LoVo (cell line): ENCODE data around the gene SLIT3.

Experiments
- DNase-seq: peaks from one replicate; pipeline ENCODE4 v3.0.0-alpha.2; 2016; ENCODE audit warnings: low spot score

SLIT3 gene

DNA sequence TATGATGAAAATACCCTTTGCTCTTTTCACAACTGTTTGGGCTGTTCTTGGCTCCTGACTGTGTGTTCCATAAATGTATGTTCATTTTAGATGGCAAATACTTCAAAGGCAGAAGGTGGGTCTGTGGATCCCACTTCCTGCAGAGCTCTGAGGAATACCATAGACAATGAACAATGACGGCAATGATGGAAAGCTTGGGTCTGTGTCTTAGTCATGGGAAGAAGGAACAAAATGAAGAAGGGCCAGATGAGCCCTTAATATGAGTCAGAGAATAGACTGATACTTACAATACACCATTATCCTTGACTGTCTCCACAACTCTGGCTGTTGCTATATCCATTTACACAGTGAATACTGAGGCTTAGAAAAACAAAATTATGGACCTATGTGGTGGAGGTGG lies 126.0 kb downstream of the SLIT3 start:
- DNase-seq: no peak

DNA sequence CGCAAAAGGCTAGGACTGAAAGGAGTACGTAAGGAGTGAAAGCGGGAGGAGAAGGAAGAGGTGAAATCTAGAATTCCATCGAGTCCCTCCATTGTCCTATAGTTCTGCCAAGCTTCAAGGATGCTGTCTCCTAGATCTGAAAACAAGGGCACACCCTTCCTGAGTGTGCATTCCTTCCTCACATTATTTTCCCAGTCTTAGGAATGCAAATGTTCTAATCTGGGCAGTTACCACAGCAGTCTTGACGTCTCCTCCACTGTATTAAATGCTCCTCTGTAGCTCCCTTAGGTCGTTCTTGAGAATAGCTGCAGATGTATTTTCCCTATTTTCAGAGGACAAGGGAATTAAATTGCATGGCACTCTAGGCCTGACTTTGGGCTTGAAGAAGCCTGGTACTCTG lies 127.6 kb downstream of the SLIT3 start:
- no peak for DNase-seq

DNA sequence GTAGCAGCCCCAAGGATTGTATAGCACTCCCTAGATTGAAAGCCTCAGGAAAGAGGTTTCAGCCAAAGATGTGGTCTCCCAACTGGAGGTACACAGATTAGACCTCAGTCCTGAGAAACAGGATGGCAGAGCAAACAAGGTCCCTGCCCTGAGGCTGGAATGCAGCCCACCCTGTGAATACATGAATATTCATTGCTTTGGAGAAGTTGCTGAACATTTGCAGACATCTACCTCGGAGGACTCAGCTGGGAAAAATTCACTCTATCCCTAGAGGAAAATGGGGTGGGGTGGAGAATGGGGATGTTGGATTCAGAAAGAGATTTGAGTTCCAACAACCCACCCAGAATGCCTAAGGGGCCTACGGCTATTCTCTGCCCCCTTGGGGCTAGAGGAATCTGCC lies 129.4 kb downstream of the SLIT3 start:
- no peak for DNase-seq

DNA sequence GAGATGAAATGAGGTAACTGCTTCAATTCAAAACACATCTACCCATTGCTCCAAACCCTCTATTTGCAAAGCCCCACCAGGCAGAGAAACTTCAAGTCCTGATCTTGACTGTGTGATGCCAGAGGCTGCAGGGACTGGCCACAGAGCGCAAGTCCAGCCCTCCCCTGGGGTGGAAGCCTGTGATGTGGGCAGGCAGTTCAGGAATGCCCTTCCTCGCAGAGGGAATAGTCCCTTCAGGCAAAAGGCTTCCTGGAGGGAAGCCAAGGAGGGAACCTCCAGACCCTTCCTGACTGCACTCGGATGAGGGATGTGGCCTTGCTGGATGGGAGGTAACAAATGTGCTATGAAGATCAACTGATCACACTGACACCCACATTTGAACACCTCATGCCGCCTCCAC lies 131.2 kb downstream of the SLIT3 start:
- DNase-seq: no peak

DNA sequence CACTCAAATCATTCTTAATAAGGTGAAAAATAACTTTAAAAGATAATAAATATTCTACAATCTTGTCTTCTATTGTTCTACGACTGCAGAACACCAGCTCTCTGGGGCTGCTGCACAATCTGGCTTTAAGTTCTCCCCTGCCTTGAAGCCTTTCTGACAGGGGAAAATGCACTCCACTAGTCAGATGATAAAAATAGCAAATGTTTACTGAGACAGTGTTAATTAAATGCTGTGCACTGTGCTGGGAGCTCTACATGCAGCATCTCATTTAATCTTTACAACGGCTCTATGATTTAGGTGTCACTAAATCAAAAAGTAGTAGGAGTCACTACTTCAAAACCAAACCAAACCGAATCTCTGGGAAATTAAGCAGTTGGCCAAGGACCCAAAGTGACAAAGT lies 132.7 kb downstream of the SLIT3 start:
- no peak for DNase-seq

DNA sequence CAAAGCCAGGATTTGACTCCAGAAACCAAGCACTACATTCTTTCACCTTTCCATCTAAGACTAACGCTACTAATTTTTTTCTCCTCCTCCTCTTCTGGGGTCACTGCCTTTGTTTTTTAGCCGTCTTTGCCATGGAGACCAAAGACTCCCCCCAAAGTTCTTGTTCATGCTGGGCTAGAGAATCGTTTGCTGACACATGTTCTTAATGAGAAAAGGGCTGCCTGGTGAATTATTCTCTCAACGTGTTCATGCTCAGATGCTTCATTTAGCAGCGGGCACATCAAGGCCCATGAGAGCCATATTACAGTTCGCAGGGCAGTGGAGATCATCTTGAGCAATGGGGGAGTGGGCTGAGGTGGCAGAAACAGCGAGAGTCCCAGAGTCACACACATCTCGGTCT lies 134.9 kb downstream of the SLIT3 start:
- no peak for DNase-seq

DNA sequence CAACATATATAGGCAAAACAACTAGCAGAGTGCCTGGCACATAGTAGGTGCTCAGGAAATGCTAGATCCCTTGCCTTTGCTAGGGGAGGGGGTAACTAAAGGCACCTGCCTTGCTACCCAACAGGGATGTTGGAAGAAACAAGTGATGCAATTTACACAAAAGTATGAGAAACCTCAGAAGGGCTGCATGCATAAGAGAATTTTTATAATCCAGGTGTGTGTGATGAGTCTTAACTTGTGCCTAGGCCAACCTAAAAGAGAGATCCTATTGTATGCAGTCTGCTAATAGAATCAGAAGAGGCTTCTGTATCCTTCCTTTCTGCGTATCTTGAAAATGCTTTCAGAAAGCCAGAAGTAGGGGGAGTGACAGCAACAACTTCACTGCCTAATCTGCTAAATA lies 135.9 kb downstream of the SLIT3 start:
- no peak for DNase-seq

DNA sequence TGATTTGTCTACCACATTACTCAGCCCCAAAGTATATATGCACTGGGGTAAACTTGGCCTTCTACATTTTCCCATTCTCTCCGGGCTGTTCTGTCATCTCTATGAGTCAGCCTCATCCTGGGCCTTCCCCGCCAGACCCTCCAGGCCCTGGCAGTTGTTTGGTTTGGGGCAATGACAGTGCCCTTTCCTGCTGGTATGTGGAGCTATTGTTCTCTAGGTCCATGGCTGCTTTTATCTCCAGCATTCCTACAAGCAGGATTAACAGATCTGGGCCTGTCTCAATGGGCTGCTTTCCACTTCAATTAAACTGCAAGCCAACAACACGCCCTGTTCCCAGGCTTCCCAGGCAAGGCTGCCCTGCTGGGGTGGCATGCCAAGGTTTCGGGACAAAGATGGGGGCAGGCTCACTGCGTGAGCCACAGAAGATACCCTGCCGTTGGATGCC lies 136.4 kb downstream of the SLIT3 start:
- no peak for DNase-seq

DNA sequence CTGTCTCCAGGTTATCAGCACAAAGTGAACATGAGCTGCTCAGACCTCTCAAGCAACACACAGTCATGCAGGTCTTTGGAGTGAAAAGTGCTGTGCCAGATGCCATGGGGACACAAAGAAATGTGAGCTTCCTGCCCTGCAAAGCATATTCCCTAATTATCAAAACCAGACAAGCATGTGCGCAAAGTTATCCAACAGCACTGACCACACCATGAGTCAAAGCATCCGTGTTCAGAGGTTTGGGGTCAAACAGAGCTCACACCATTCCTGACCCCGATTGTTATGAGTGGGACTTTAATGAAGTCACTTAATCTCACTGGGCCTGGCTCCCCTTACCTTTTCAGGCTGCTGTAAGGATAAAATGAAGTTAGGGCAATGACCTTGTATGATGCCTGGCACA lies 138.5 kb downstream of the SLIT3 start:
- DNase-seq: no peak

DNA sequence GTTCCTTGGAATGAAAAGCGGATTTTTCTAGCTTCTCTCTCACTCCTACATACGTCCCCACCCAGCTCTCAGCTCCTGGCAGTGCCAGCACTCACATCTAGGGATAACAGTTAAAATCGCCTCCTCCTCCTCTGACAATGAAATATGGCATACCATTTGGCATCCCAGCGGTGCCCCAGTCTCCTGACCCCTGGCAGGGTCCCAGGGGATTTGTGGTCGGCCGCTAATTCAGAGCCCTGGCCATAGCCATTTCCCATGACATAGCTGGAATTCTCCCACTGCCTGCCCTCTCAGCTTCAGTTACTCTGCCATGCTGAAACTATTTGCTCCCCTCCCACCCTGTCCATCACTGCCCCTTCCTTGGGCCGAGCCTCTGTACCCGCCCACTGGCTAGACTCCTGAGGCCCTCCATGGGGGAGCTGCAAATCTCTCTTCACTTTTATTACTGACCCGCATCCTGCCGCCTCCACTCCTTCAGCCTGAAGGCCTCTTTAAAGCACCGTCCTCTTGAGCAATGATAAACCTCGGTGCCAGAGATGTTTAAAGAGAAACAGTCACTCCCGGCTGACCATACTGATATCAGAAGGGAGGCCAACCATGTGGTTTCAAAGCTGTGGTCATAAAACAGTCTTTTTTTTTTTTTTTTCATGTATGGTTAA lies 139.8 kb downstream of the SLIT3 start:
- DNase-seq: peak; percentile 45

DNA sequence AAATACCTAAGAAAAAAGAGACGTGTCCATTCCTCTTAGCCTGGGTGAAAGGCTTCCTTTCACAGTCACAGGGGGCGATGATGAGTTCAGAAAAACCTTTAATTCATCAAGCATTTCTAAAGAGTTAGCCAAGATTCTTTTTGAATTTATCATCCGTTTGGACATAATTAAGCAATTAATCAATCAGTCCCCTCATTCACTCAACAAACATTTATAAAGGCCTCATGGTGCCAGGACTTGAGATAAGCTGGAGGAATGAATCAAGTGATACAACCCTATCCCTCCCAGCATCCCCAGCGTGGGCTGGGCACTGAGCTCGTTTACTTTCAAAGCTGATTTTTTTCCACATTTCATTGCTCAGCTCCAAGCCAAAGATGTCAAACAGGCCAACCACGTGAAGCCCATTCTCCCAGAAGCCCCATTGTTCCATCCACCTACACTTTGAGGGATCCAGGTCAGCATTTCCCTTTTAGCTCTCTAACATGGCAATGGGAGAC lies 140.5 kb downstream of the SLIT3 start:
- DNase-seq: no peak

DNA sequence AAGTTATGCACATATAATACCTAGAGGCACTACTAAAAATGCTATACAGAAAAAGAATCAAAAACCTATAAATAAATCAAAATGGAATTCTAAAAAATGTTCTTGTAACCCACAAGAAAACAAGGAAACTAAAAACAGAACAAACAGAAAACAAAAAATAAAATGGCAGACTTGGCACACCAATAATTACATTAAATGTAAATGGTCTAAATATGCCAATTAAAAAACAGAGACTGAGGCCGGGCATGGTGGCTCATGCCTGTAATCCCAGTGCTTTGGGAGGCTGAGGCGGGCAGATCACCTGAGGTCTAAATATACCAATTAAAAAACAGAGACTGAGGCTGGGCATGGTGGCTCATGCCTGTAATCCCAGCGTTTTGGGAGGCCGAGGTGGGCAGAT lies 142.2 kb downstream of the SLIT3 start:
- DNase-seq: no peak

DNA sequence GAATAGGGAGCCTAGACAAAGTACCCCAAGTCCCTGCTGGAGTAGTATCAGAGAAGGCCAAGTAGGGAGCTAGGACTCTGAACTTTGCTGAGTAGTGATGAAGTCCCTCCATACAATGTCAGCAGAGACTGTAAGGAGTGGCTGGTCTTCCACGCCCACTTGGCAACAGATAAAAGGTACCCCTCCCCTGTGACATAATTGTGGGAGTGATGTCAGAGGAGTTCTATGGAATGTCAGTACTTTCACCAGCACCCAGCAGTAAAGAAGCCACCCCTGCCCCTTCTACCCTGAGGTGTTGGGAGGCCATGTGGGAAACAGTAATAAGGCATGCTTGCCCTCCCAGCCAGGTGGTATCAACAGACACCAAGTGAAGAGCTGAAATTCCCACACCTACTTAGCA lies 143.9 kb downstream of the SLIT3 start:
- no peak for DNase-seq

DNA sequence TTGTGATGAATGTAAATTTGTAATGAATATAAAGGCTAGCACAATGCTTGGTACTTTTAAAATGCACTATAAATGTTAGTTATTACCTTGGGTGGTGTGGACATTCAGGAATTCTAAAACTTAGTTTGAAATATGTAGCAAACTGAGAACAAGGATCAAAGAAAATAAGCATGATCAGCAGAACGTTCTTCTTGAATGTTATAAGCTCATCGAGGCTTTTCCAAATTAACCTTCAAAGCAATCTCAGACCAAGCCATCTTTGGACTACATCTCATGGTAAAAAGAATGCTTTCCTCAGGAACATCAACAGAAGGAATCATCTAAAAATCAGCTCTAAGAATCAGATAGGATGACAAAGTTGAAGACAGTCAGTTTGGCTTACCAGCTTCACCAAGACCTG lies 146.3 kb downstream of the SLIT3 start:
- no peak for DNase-seq

DNA sequence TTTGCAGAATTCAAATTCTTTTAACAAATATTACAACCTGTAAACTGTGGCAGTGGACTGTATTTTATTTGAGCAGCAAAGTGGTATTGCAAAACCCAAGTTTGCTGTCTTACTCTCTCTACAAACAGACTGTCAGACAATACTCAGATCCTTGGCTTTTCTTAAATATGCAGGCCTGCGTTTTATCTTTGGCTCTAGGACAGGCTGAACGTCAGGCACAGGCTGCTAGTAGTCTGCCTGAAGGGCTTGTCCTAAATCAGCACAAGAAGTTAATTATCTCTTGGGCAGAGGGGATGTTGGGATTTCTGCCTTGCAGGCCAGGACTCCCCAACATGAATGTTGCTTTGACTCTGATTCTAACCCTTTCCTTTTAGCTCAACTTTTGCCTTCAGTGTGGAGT lies 147.5 kb downstream of the SLIT3 start:
- no peak for DNase-seq

DNA sequence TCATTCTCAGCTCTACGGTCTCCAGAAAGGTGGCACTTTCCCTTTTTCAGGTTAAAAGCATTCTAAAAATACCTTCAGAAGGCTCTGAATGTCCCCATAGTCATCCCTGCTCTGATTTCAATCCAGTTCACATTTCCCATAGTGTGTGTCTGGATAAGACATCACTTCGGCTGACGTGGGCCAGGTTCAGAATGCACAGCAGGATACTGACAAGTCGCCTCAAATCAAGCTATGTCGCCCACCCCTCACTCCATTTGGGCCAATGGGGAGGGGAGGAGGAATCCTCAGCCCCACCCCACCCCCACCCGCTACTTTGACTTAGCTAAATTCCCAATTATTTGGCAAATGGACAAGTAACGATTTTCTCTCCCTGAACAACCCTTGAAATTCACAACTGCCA lies 148.0 kb downstream of the SLIT3 start:
- no peak for DNase-seq

DNA sequence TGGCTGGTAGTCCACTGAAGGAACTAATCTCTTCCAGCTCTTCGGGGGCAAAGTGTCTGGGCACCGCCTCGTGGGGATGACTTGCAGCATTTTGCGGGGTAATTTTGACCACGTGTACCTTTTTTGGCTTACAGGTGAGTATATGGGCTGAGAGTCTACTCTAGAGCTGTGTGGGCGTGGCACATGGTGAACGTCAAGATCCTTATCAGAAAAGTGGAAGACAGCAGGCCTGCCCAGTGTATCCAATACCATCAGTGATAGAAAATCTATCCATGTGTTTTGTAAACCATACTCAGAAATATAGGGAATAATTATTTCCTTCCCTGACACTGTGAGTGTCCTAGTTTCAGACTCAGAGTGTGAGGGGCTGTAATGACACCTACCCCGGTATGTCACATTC lies 148.5 kb downstream of the SLIT3 start:
- DNase-seq: no peak

DNA sequence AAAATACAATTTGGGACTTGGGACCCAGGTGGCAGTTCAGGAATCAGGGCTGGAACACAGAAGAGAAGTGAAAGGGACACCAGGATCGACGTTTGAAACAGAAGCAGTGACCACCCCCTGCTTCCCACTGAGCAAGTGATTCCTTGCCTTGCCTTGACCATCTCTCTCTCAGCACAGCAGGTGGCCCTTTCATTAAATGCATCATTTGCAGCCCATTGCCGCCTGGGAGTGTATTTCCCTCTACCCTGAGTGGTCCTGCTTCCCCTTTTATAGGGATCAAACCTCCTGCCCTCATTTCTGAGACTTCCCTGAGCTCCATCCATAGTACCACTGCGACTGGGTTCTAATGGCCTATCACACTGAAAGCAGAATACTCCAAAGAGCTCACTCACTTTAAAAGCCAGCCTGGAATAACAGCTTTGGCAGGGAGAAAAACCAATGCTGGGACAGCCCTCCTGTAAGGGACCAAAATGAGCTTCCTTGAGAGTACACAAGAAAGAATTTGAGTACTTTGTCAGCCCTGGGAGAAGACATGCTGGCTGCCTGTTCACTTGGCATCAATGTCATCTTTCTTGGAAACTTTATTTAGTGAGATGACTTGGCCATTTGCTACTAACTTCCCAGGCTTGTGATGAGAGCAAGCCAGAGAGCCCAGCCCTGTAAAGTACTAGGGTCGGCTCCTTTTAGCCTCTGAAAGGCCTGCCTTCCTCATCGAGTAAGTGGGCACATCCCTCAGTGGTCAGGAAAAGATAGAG lies 149.7 kb downstream of the SLIT3 start:
- no peak for DNase-seq

DNA sequence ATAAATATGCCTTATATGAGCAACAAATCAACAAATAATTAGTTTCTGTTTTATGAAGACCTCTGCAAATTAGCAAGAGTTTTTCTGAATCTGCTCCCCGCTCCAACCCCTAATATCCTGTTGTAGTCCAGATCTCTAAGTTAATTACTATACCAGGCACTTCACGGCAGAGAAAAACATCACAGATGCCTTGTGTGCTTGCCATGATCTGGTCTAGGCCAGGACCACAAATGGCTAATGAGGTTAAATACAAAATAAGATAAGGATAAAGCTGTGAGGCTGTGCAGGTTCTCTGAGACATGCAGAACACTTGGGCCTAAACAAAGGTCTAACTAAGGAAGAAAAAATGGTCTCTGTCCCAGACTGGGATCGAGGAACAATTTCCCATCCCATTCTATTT lies 150.8 kb downstream of the SLIT3 start:
- DNase-seq: no peak

DNA sequence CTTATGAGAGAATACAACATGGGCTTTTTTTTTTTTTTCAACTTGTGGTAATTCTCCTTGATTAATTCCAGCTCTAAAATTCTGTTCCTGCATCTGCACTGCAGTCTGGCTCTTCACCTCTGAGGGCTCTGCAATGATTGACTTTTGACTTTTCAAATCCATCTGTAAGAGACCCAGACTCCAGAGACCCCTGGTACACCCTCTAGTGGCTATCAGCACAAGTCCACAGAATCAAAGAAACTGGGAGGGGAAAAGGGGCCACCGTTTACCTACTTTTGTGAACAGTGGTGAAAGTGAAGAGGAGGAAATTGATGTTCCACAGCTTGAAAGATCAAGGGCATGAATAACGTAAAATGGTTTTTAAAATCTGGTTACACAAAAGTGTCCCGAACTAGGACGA lies 151.6 kb downstream of the SLIT3 start:
- DNase-seq: no peak

DNA sequence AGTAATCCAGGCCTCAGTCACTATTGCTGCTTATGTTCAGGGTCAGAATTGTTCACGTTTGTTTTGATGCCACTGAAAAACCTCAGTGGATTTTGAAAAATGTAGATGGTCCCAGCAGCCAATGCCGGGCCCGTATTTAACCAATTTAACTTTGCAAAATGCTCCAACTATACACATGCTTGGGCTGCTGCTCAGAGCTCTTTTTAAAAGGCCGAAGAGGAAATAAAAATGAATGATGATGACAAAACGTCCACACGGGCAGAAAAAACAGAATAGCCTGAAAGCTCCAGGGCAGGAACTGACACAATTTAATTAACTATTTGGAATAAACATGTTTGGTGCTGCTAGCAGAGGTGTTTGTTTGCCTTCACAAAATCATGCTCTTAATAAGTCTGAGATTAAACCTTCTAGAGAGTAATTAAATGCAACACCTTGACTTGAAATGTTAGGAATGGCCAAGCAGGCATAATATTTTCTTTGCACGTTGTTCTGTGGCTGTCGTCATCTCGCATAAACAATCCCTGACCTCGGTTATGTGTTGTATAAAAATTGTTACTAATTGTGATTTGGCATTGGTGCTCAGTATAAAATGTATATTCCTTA lies 152.7 kb downstream of the SLIT3 start:
- DNase-seq: no peak

DNA sequence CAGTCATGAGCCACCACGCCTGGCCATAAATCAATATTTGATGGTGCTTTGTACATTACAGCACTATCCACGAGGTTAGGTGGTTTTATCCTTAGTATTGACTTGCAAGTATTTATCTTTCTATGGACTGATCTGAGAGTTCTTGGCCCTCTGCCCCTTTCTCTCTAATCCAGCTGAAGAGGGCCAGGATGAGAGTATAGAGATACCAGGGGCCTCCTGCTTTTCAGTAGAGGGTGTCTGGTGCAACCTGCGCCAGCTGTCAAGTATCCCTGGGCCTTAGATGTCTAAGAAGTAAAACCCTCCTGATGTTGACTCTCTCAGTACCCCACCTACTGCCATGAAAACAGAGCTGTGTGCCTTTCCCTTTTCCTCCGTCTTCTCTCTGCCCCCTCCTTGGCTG lies 153.4 kb downstream of the SLIT3 start:
- no peak for DNase-seq

DNA sequence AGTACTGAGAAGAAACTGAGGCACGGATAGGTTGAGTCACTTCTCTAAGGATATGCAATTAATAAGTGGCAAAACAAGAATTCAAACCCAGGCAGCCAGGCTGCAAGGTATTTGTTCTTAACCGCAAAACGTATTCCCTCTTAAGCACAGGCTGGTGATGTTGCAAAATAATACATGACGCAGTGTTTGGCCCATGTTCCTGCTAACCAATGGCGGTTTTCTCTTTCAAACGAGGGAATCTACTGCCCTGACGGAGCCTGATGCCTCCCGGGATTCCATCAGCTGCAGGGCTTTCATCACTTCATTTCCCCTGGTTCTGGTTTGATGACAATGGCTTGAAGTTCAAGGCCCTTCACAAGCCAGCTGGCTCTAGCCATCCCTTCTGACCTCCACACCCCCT lies 154.8 kb downstream of the SLIT3 start:
- no peak for DNase-seq
